Neural progenitor cell (in vitro differentiated cells): ENCODE data around the gene SLC19A1. TPM values are rescaled to one million over a fixed set of nuclear protein-coding genes. Genes with fewer than 3 reads are reported as not detected.
A peak's percentile ranks its signal among the peaks of the same experiment; 100 is the strongest.

Experiments used
- DNase-seq: peaks from one replicate; pipeline ENCODE4 v3.0.0-alpha.2; 2016; ENCODE audit warnings: low spot score
- H2AFZ ChIP-seq: fragments of 200-600 bp; sonication (generic); replicated peaks from 2 replicates; pipeline ENCODE4 v1.6.1; 2016; ENCODE audit warnings: antibody characterized with exemption
- H3F3A ChIP-seq: fragments of 200-600 bp; sonication (generic); 2 replicates; pipeline ENCODE4 v1.6.1; 2016; ENCODE audit warnings: antibody characterized with exemption, low read depth
- H3K27ac ChIP-seq: fragments of 200-600 bp; sonication (generic); 2 replicates; pipeline ENCODE4 v1.5.1; 2016; ENCODE audit warnings: mild to moderate bottlenecking
- H3K27me3 ChIP-seq: fragments of 200-600 bp; sonication (generic); 2 replicates; pipeline ENCODE4 v1.6.1; 2016; ENCODE audit warnings: mild to moderate bottlenecking, moderate library complexity
- H3K36me3 ChIP-seq: fragments of 200-600 bp; sonication (generic); 2 replicates; pipeline ENCODE4 v1.5.1; 2016
- H3K4me1 ChIP-seq: fragments of 200-600 bp; sonication (generic); 2 replicates; pipeline ENCODE4 v1.6.1; 2016; ENCODE audit warnings: mixed run types
- H3K4me2 ChIP-seq: fragments of 200-600 bp; sonication (generic); 2 replicates; pipeline ENCODE4 v1.6.1; 2016
- H3K4me3 ChIP-seq: fragments of 200-600 bp; sonication (generic); 2 replicates; pipeline ENCODE4 v1.5.1; 2016
- H3K79me2 ChIP-seq: fragments of 200-600 bp; sonication (generic); 2 replicates; pipeline ENCODE4 v1.6.1; 2016; ENCODE audit warnings: low read depth
- H3K9ac ChIP-seq: fragments of 200-600 bp; sonication (generic); 2 replicates; pipeline ENCODE4 v1.6.1; 2016
- H3K9me3 ChIP-seq: fragments of 200-600 bp; sonication (generic); 2 replicates; pipeline ENCODE4 v1.5.1; 2016; ENCODE audit warnings: low read depth
- H4K20me1 ChIP-seq: fragments of 200-600 bp; sonication (generic); 2 replicates; pipeline ENCODE4 v1.6.1; 2016; ENCODE audit warnings: low read depth
- H3K27ac Mint-ChIP-seq: 3 replicates; pipeline ENCODE4 v1.8.0; 2021; ENCODE audit warnings: mixed read lengths
- H3K27me3 Mint-ChIP-seq: 2 replicates; pipeline ENCODE4 v1.8.0; 2022; ENCODE audit warnings: low read depth, mild to moderate bottlenecking, inconsistent platforms, moderate library complexity, mixed read lengths; ENCODE audit not compliant: insufficient read depth
- H3K36me3 Mint-ChIP-seq: 3 replicates; pipeline ENCODE4 v1.8.0; 2021; ENCODE audit warnings: mixed read lengths
- H3K4me1 Mint-ChIP-seq: 3 replicates; pipeline ENCODE4 v1.8.0; 2021; ENCODE audit warnings: mixed read lengths
- H3K4me3 Mint-ChIP-seq: 3 replicates; pipeline ENCODE4 v1.8.0; 2021; ENCODE audit warnings: mild to moderate bottlenecking, moderate library complexity, mixed read lengths
- H3K9me3 Mint-ChIP-seq: 3 replicates; pipeline ENCODE4 v1.8.0; 2020; ENCODE audit warnings: mixed read lengths
- CTCF ChIP-seq: fragments of 200-600 bp; sonication (generic); IDR thresholded peaks from 2 replicates; pipeline ENCODE4 v1.5.1; 2017; ENCODE audit warnings: antibody characterized with exemption, mild to moderate bottlenecking
- EZH2 ChIP-seq: fragments of 200-600 bp; sonication (generic); IDR thresholded peaks from 2 replicates; pipeline ENCODE4 v1.6.1; 2017; ENCODE audit warnings: antibody characterized with exemption, mild to moderate bottlenecking, moderate library complexity
- EZH2phosphoT487 ChIP-seq: fragments of 200-600 bp; sonication (generic); IDR thresholded peaks from 2 replicates; pipeline ENCODE4 v1.6.1; 2017; ENCODE audit warnings: antibody characterized with exemption
- total RNA-seq: library from RNA; depleted of rRNA; stranded (reverse); fragments of >200 nt; gene quantifications from 2 replicates; pipeline ENCODE4 v1.2.3, GENCODE V29; 2015; ENCODE audit warnings: low replicate concordance

The SLC19A1 gene
- total RNA-seq, 1 donor from 2014 or later, result 7.7 TPM

- H3K4me3 ChIP-seq, result peak overlapping the region; percentile 98
- no peaks in the 10 kb centered on the region for H3K27me3 ChIP-seq
- peaks cover 2% of the 10 kb centered on the region for H3K27me3 Mint-ChIP-seq
- TF ChIP-seq EZH2 (no peak), CTCF (no peak), EZH2phosphoT487 (no peak)
- no peaks in the 10 kb centered on the region for H3K9me3 Mint-ChIP-seq
- peaks cover 25% of the 10 kb centered on the region for H3K4me1 Mint-ChIP-seq
- H3K9me3 ChIP-seq, result no peaks in the 10 kb centered on the region
- H3K4me2 ChIP-seq, result peak overlapping the region; percentile 100
- H3K36me3 Mint-ChIP-seq, result no peaks in the 10 kb centered on the region
- H3K79me2 ChIP-seq, result peaks cover 24% of the 10 kb centered on the region
- H3K4me1 ChIP-seq, result peaks cover 26% of the 10 kb centered on the region
- H4K20me1 ChIP-seq, result peaks cover 22% of the 10 kb centered on the region
- no peak overlapping the region for H3K27ac ChIP-seq
- H3K27ac Mint-ChIP-seq, result peak overlapping the region; percentile 83
- H3K9ac ChIP-seq, result no peak overlapping the region
- H2AFZ ChIP-seq, result peak overlapping the region; percentile 85
- no peaks in the 10 kb centered on the region for H3K36me3 ChIP-seq
- H3K4me3 Mint-ChIP-seq, result peak overlapping the region; percentile 83
- no peaks in the 10 kb centered on the region for H3F3A ChIP-seq
- DNase-seq, result no peak
Observed at GRCh38 chr21:45541221-45542039, 810 bp downstream of the SLC19A1 start.

- H3K9me3 ChIP-seq, result no peaks in the 10 kb centered on the region
- DNase-seq, result no peak
- H3F3A ChIP-seq, result no peaks in the 10 kb centered on the region
- H3K27ac ChIP-seq, result no peak overlapping the region
- H3K9ac ChIP-seq, result no peak overlapping the region
- Mint-ChIP-seq H3K4me3 (peak overlapping the region; percentile 83), H3K36me3 (peaks cover 3% of the 10 kb centered on the region), H3K4me1 (peaks cover 31% of the 10 kb centered on the region), H3K27me3 (peaks cover 2% of the 10 kb centered on the region), H3K9me3 (no peaks in the 10 kb centered on the region), H3K27ac (no peak overlapping the region)
- no peaks in the 10 kb centered on the region for H3K27me3 ChIP-seq
- H3K36me3 ChIP-seq, result no peaks in the 10 kb centered on the region
- peaks cover 30% of the 10 kb centered on the region for H4K20me1 ChIP-seq
- H3K4me2 ChIP-seq, result no peak overlapping the region
- H3K79me2 ChIP-seq, result peaks cover 24% of the 10 kb centered on the region
- TF ChIP-seq CTCF (no peak), EZH2phosphoT487 (no peak), EZH2 (no peak)
- no peak overlapping the region for H3K4me3 ChIP-seq
- peaks cover 26% of the 10 kb centered on the region for H3K4me1 ChIP-seq
- no peak overlapping the region for H2AFZ ChIP-seq
Observed at GRCh38 chr21:45540601-45540970, 1.7 kb downstream of the SLC19A1 start.

GRCh38 chr21:45539796-45540600, 2.2 kb downstream of the SLC19A1 start:
- Mint-ChIP-seq H3K36me3 (peaks cover 3% of the 10 kb centered on the region), H3K4me1 (peaks cover 33% of the 10 kb centered on the region), H3K27ac (no peak overlapping the region), H3K9me3 (no peaks in the 10 kb centered on the region), H3K4me3 (peak overlapping the region; percentile 83), H3K27me3 (peaks cover 2% of the 10 kb centered on the region)
- Histone ChIP-seq H3F3A (no peaks in the 10 kb centered on the region), H3K4me3 (no peak overlapping the region), H3K36me3 (no peaks in the 10 kb centered on the region), H3K9me3 (no peaks in the 10 kb centered on the region), H3K27me3 (no peaks in the 10 kb centered on the region), H3K4me1 (peaks cover 26% of the 10 kb centered on the region), H2AFZ (no peak overlapping the region), H4K20me1 (peaks cover 35% of the 10 kb centered on the region), H3K27ac (no peak overlapping the region), H3K9ac (no peak overlapping the region), H3K4me2 (no peak overlapping the region), H3K79me2 (peaks cover 24% of the 10 kb centered on the region)
- TF ChIP-seq EZH2phosphoT487 (no peak), EZH2 (no peak), CTCF (no peak)
- no peak for DNase-seq
